Adrenal gland (tissue), 12 donors: ENCODE measurements around the gene CCDC93. TPM values are rescaled to one million over a fixed set of nuclear protein-coding genes. Genes with fewer than 3 reads are reported as not detected.

Experiments
- DNase-seq, 7 donors: peaks; one replicate each; pipeline ENCODE4 v3.0.0-alpha.2; 2019 to 2020
- H3K27ac ChIP-seq, 5 donors: fragments of 200-600 bp; sonication (generic) in 4 of 5; 1 replicate in 3 of 5; 2 replicates in 2 of 5; pipeline versions ENCODE4 v1.5.1 to v1.8.0; 2016 to 2020; ENCODE audit warnings: mild to moderate bottlenecking in 1 of 5
- H3K27me3 ChIP-seq: fragments of 200-600 bp; 2 replicates; pipeline ENCODE4 v1.8.0; 2021
- H3K36me3 ChIP-seq, 2 donors: fragments of 200-600 bp; replicated peaks in 1 of 2; 1 replicate in 1 of 2; 2 replicates in 1 of 2; pipeline versions ENCODE4 v1.5.1 to v1.8.0; 2018 to 2022
- H3K4me1 ChIP-seq, 2 donors: fragments of 200-600 bp; replicated peaks in 1 of 2; 1 replicate in 1 of 2; 2 replicates in 1 of 2; pipeline versions ENCODE4 v1.5.1 to v1.8.0; 2018 to 2021
- H3K4me3 ChIP-seq, 4 donors: fragments of 200-600 bp; sonication (generic) in 3 of 4; one replicate each; pipeline ENCODE4 v1.5.1; 2016 to 2018
- H3K9me3 ChIP-seq, 3 donors: fragments of 200-600 bp; sonication (generic) in 1 of 3; replicated peaks in 1 of 3; 1 replicate in 2 of 3; 2 replicates in 1 of 3; pipeline versions ENCODE4 v1.5.1 to v1.8.0; 2016 to 2021
- POLR2A ChIP-seq, 2 donors: fragments of 450-650 bp; IDR thresholded peaks; one replicate each; pipeline ENCODE4 v1.6.1; 2017; ENCODE audit warnings: antibody characterized with exemption in 2 of 2, mild to moderate bottlenecking in 2 of 2, moderate library complexity in 1 of 2
- WGBS, 4 donors: extraction: QIAGEN DNeasy Blood & Tissue Kit in 2 of 4; methylation state at CpG; one replicate each; pipeline versions ENCODE4 v1.1.5 to v1.1.7; 2013 to 2017; 5-methylcytosine and 5-hydroxymethylcytosine counted together
- intact Hi-C, 2 donors: fragments of 100-400 bp; cut with DNase I; formaldehyde crosslinking; loops; one replicate each; pipeline versions ENCODE4 v1.14.1 to v1.15.0; 2022 to 2023
- polyA plus RNA-seq, 3 donors: library from polyadenylated mRNA; stranded (reverse); fragments of 200-250 nt in 2 of 3; fragments of 350-450 nt in 1 of 3; fragmentation: Illumina TruSeq in 1 of 3; extraction: RNeasy Lipid Tissue Mini Kit (QIAGEN cat#74804) in 1 of 3; gene quantifications; one replicate each; pipeline ENCODE4 v1.2.3, GENCODE V29; 2013 to 2014
- total RNA-seq, 9 donors: library from RNA; depleted of rRNA in 4 of 9; stranded (reverse); fragments of >200 nt in 4 of 9; fragments of 120-200 nt in 1 of 9; fragmentation: NEBNext Ultra II Directional in 1 of 9; extraction: Animal tissue kit (Norgen Biotek cat#: 25700) in 1 of 9; gene quantifications; one replicate each; pipeline versions ENCODE4 v1.1.0 to v1.2.4, GENCODE V29; 2013 to 2023
- TF ChIP-seq, protein P1 (sequence below), 6 experiments: fragments of 450-650 bp in 4 of 6; fragments of 200-600 bp in 2 of 6; sonication (generic) in 1 of 6; IDR thresholded peaks; 1 replicate in 5 of 6; 2 replicates in 1 of 6; pipeline versions ENCODE4 v1.5.1 to v1.8.0; 2016 to 2021; ENCODE audit warnings: antibody characterized with exemption in 6 of 6, mild to moderate bottlenecking in 2 of 6, moderate library complexity in 1 of 6
- donor health status: healthy with polysubstance abuse.
- donor health status: Bipolar disorder and iron deficiency.
- donor health status: DM: yes; HTN: yes; CAD: no.
- donor health status: DM: no; HTN: no; CAD: no.
- donor health status: DM: no; HTN: no; CAD: no.
- donor health status: DM: yes; HTN: yes; CAD: no.

The CCDC93 gene
- total and polyA plus RNA-seq, 12 donors, result 10.9 to 50.6 (median 33.8) TPM

DNA sequence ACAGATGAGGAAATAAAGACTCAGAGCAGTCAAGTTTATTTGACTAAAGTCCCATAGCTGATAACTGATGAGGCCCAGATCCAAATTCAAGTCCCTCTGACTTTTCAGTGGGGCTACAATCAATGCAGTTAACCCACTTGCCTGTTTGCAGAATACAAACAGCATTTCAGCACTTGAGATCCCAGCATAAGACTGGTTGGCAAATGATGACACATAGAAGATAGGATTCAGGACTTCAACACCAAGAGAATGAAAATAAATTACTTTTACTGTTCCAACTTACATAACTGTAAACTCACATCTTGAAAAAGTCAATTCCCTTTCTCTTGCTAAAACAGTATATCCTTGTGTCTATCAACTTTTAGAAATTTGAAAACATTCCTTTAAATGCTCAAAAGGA, 61.2 kb downstream of the CCDC93 start:
- Histone ChIP-seq H3K27me3 (no peaks in the 10 kb centered on the region), H3K27ac (no peak overlapping the region), H3K4me1 (no peaks in the 10 kb centered on the region), H3K36me3 (peaks cover 0 to 88% of the 10 kb centered on the region in 2 donors), H3K9me3 (no peaks in the 10 kb centered on the region), H3K4me3 (no peak overlapping the region)
- TF ChIP-seq, protein P1, sequence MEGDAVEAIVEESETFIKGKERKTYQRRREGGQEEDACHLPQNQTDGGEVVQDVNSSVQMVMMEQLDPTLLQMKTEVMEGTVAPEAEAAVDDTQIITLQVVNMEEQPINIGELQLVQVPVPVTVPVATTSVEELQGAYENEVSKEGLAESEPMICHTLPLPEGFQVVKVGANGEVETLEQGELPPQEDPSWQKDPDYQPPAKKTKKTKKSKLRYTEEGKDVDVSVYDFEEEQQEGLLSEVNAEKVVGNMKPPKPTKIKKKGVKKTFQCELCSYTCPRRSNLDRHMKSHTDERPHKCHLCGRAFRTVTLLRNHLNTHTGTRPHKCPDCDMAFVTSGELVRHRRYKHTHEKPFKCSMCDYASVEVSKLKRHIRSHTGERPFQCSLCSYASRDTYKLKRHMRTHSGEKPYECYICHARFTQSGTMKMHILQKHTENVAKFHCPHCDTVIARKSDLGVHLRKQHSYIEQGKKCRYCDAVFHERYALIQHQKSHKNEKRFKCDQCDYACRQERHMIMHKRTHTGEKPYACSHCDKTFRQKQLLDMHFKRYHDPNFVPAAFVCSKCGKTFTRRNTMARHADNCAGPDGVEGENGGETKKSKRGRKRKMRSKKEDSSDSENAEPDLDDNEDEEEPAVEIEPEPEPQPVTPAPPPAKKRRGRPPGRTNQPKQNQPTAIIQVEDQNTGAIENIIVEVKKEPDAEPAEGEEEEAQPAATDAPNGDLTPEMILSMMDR (IDR thresholded peaks at IDR 0.05), result no peak
- no peak for TF ChIP-seq POLR2A (IDR thresholded peaks at IDR 0.05)
- DNase-seq, result no peak
- intact Hi-C loops, result no loop called here

- Histone ChIP-seq H3K27ac (no peak overlapping the region), H3K27me3 (no peaks in the 10 kb centered on the region), H3K4me3 (no peak overlapping the region), H3K9me3 (no peaks in the 10 kb centered on the region), H3K4me1 (no peaks in the 10 kb centered on the region), H3K36me3 (peaks cover 0 to 86% of the 10 kb centered on the region in 2 donors)
- no peak for DNase-seq
- intact Hi-C loops, result no loop called here
- no peak for TF ChIP-seq POLR2A (IDR thresholded peaks at IDR 0.05)
- TF ChIP-seq, protein P1 (IDR thresholded peaks at IDR 0.05), result no peak
- 92 to 98% (median 94%) methylated on average over 4 of the region's 4 CpGs for WGBS, 4 donors
Observed at GRCh38 chr2:117952228-117952627, 61.6 kb downstream of the CCDC93 start.

DNA sequence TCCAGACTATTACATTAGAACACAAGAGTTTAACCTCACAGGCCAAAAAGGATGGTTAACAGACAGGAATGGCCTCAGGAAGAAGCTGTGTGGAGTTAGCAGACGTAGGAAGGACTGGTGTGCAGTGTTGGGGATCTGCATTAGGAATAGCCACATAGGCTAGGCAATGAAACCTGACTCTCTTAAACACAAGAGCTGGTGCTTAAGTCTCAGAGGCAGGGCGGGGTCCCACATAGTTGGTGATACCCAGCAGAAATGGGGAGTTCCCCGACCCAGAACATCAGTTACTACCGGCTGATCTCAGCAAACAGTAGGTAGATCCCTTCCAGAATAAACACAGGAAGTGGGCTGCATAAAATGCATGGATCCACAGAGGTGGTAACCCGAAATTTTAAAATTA, 64.1 kb downstream of the CCDC93 start:
- intact Hi-C loops, result loop anchor here in 1 of 2 donors (10.0 kb wide), 2 partner anchors 45 to 115 kb away; no protein-coding TSS in a partner anchor
- H3K4me1 ChIP-seq, result no peaks in the 10 kb centered on the region
- H3K9me3 ChIP-seq, result no peaks in the 10 kb centered on the region
- no peak overlapping the region for H3K4me3 ChIP-seq
- peaks cover 0 to 93% of the 10 kb centered on the region in 2 donors for H3K36me3 ChIP-seq
- H3K27me3 ChIP-seq, result no peaks in the 10 kb centered on the region
- TF ChIP-seq POLR2A (IDR thresholded peaks at IDR 0.05), result no peak
- TF ChIP-seq, protein P1 (IDR thresholded peaks at IDR 0.05), result no peak
- no peak for DNase-seq
- H3K27ac ChIP-seq, result no peak overlapping the region
- WGBS, 4 donors, result 81 to 86% (median 84%) methylated on average over 5 of the region's 5 CpGs

DNA sequence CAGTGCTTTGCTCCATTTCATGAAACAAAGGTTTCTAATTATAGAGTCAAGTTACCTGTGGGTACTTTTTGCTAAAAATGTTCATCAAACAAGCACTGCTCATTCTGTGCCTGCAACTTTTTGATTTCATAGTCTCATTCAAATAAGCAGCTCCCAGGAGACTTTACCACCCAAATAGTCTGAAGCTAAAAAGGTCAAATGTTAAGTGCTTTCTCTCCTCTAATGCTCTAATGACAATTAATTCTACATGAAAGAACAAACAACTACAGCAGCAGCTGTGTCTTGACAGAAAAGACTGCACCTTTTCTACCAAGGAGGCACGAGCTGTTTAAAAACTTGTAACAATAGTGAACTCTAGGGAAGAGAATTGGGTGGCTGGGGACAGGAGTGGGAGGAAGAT, 65.3 kb downstream of the CCDC93 start:
- Histone ChIP-seq H3K4me1 (peaks cover 0 to 4% of the 10 kb centered on the region in 2 donors), H3K27ac (no peak overlapping the region), H3K27me3 (no peaks in the 10 kb centered on the region), H3K4me3 (no peak overlapping the region), H3K36me3 (peaks cover 0 to 95% of the 10 kb centered on the region in 2 donors), H3K9me3 (no peaks in the 10 kb centered on the region)
- WGBS, 4 donors, result 84 to 91% (median 87%) methylated on average over 1 of the region's 1 CpG
- no peak for TF ChIP-seq POLR2A (IDR thresholded peaks at IDR 0.05)
- TF ChIP-seq, protein P1 (IDR thresholded peaks at IDR 0.05), result no peak
- intact Hi-C loops, result loop anchor here in 1 of 2 donors (10.0 kb wide), 2 partner anchors 46 to 114 kb away; no protein-coding TSS in a partner anchor
- no peak for DNase-seq
